GM21529 (cell line): ENCODE measurements around the gene MTCL1.
A peak's percentile ranks its signal among the peaks of the same experiment; 100 is the strongest.

Experiments
- ATAC-seq: cut with Tn5 transposase; IDR thresholded peaks from one replicate; pipeline ENCODE4 v1.9.1; 2021; ENCODE audit not compliant: unreplicated experiment

The MTCL1 gene

DNA sequence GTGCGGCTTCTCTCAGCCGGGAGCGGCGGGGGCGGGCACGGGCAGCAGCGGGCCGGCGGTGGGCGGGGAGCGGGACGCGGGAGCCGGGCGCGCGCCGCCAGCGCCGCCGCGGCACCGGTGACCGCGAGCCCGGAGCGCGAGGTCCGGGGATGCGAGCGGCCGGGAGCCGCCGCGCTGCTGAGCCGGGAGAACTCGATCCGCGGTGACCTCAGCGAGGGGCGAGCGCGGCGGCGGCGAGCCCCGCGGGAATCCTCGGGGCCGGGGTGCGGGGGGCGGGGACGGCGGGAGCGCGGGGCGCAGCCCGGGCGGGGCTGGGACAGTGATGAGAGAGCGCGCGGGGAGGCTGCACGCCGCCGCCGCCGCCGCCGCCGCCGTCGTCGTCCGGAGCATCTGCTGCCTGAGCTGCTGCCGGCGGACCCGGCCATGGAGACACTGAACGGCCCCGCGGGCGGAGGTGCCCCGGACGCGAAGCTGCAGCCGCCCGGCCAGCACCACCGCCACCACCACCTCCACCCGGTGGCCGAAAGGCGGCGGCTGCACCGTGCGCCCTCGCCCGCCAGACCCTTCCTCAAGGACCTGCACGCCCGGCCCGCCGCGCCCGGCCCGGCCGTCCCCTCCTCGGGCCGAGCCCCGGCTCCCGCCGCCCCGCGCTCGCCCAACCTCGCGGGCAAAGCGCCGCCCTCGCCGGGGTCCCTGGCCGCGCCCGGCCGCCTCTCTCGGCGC lies at the start of gene MTCL1:
TSS of gene MTCL1 (plus strand) at position 319 of the 723 bp plus-strand sequence. CDS start at position 424, 105 bp downstream.
- ATAC-seq: peak; percentile 32

GRCh38 chr18:8656232-8656631 lies 49.1 kb upstream of the MTCL1 start:
- no peak for ATAC-seq

GRCh38 chr18:8657050-8657820 lies 48.1 kb upstream of the MTCL1 start:
- no peak for ATAC-seq

- ATAC-seq: no peak
Measured at GRCh38 chr18:8657873-8658470, 47.4 kb upstream of the MTCL1 start.

DNA sequence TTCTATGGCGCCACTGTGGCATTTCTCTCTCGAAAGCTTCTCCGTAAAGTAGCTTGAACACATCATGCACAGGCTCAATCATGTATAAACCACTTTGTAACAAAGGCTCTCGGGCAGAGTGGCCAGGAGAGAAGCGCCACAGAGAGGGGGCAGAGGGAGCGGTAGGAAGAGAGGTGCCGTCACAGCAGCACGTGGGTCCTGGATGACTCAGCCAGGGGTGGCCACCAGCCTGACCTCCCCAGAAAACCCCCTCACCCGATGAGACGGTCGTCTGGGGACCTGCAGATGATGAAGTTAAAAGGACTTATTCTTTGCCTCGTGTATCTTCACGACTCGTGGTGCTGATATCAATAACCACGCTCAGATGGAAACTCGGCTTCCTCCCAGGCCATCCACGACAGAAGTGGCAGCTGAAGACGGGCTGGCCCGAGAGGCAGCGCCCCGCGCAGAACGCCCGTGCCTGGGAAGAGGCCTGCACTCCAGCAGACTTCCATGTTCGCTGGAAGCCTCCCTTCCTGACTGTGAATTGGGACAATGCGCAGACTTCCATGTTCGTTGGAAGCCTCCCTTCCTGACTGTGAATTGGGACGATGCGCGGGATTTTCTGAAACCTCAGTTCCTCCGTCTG lies 46.4 kb upstream of the MTCL1 start:
- no peak for ATAC-seq

DNA sequence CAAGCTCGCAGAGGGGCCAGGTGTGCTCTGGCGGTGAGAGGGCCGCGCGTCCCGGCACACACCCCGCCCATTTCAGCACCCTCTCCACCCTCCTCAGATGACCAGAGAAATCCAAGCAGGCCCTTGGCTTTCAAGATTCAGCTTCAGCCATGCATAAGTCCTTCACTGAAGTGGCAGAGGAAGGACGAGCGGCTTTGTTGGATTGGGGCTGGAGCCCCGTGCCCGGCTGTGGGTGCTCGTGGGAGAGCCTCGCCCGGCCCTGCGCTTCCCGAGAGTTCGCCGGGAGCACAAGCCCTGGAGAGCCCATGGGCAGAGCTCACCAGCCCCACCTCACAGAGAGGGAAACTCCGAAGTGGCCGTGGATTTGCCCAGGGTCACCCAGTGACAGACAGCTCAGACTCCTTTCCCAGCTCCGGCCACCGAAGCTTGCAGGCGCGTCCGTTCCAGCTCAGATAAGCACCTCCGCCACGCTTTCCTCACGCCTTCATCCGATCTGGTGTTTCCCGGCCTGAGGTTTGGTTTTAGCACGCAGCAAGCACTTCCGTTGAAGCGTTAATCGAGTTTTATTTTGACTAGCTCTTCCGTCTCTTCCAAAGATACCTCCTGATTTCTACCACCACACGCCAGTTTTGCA lies 45.6 kb upstream of the MTCL1 start:
- no peak for ATAC-seq

DNA sequence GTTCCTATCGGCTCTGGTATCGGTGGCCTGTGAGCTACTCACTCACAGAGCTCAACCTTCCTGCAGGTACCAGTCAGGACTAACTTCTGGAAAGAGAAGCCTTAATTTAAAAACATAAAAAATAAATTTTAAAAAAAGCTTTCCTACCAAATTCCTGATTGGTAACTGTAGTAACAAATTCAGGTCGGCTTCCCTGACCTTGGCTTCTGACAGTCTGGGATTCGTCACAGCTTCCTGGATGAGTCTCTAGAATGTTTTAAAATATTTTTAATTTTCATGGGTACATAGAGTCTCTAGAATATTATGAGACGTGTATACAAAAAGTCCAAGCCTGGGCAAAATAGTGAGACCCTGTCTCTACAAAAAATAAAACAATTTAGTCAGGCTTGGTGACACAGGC lies 45.0 kb upstream of the MTCL1 start:
- ATAC-seq: no peak

- ATAC-seq: no peak
Measured at GRCh38 chr18:8661754-8662559, 43.4 kb upstream of the MTCL1 start.

DNA sequence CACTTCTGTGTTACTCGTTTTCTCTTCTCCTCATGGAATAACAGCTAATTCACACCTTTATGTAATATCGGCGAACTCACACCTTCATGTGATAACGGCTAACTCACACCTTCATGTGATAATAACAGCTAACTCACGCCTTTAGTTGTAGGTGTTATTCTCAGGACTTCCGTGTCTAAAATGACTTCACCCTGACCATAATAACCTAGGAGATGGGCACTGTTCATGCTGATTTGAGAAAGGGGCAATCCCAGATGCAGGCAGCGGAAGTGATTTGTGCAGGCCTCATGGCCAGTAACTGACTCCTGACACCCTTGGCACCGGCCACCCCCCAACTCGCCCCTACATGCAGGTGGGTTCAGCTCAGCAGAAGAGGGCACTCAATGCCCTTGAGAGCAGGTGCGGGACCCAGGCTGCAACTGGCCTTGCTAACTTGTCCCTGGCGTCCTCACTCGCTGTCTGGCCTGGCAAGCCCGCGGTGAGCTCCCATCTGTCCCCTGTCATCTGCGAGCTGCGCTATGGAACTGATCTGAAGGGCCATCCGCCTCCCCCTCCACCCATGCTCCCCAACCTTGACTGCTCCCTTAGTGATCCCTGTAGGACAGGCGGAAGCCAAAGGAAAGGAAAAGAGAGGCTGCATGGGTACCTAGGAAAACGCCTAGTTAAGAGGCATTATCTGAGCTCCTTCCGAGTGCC lies 42.6 kb upstream of the MTCL1 start:
- ATAC-seq: no peak

DNA sequence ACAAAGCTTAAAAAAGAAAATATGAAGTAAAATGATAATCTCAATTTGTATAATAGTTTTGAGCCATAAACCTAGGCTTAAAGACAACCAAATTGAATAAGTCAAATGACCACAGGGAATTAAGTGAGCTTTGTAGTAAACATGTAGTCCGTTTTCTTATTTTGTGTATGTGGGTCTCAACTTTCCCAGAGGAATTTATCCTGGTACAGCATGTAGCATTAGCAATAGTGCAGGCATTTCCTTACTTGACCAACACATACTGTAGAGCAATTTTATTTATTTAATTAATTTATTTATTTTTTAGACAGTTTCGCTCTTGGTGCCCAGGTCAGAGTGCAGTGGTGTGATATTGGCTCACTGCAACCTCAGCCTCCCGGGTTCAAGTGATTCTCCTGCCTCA lies 37.5 kb upstream of the MTCL1 start:
- no peak for ATAC-seq

GRCh38 chr18:8668381-8668780 lies 37.0 kb upstream of the MTCL1 start:
- ATAC-seq: no peak

- ATAC-seq: no peak
Measured at GRCh38 chr18:8669571-8669970, 35.8 kb upstream of the MTCL1 start.

GRCh38 chr18:8673256-8674209 lies 31.8 kb upstream of the MTCL1 start:
- ATAC-seq: peak; percentile 85

- no peak for ATAC-seq
Measured at GRCh38 chr18:8675057-8675456, 30.3 kb upstream of the MTCL1 start.

GRCh38 chr18:8681196-8681595 lies 24.2 kb upstream of the MTCL1 start:
- ATAC-seq: no peak

GRCh38 chr18:8684577-8684976 lies 20.8 kb upstream of the MTCL1 start:
- ATAC-seq: no peak

DNA sequence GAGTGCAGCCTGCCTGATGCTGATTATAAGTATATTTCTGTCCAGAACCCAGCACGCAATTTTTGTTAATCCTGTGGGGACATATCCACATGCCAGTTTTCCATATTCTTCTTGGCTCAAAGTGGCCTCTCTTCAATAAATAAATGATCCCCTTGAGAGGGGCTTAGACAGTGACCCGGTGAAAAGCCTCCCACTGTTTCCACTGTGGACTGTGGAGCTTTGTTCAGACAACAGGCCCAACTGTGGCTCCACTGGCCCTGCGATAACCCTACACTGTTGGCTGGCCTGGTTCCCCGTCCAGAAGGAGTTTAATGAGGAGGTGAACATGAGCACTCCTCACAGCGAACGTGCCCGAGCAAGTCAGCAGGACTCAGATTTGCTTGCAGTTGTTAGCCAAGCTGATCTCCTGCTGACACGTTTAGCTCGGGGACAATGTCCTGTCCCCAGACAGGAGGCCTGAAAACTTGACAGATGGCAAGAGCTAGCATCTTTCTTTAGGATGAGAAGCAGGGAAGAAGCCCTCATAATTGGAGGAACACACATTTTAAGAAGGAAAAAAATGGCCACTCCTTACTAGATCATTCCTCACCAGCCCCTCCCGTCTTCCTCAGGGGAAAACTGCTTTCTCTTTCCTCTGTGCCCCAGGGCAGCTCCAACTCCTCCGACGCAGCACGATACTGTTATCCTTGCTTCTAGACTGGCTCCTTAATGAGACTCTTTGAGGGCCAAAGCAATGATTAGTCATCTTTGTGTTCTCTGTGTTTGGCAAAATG lies 20.0 kb upstream of the MTCL1 start:
- ATAC-seq: no peak

DNA sequence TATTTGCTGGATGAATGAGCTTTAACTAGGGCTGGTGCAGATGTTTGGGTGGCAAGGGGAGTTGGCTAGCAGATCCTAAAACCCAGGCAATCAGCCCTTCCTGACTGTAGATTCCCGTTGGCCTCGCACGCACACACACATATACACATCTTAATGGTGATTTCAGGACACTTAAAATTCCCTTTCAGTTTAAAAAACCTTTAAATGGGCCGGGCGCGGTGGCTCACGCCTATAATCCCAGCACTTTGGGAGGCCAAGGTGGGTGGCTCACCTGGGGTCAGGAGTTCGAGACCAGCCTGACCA lies 19.5 kb upstream of the MTCL1 start:
- ATAC-seq: no peak
